GM12878 (cell line): ENCODE measurements around the gene OR10G6.

ENCODE experiments used
- CEBPB ChIP-seq, 2 experiments: fragments of 150-350 bp in 1 of 2; IDR thresholded peaks; 2 replicates each; pipeline ENCODE4 v1.6.1; 2012 to 2014; ENCODE audit warnings: low read depth in 2 of 2, low read length in 2 of 2, borderline replicate concordance in 1 of 2, inconsistent platforms in 1 of 2
- CREM ChIP-seq: IDR thresholded peaks from 2 replicates; pipeline ENCODE4 v1.6.1; 2014; ENCODE audit warnings: antibody characterized with exemption, low read depth
- EP300 ChIP-seq, 2 experiments: fragments of 150-350 bp in 1 of 2; IDR thresholded peaks; 2 replicates each; pipeline ENCODE4 v1.6.1; 2011 to 2012; ENCODE audit warnings: low read depth in 2 of 2, low read length in 2 of 2, borderline replicate concordance in 1 of 2, improper control_type of control experiment in 1 of 2, inconsistent platforms in 1 of 2; ENCODE audit not compliant: control insufficient read depth in 1 of 2
- JUNB ChIP-seq: IDR thresholded peaks from 2 replicates; pipeline ENCODE4 v1.6.1; 2016; ENCODE audit warnings: antibody characterized with exemption, mild to moderate bottlenecking
- RFX5 ChIP-seq: IDR thresholded peaks from 2 replicates; pipeline ENCODE4 v1.6.1; 2011; ENCODE audit warnings: low read depth, low read length, improper control_type of control experiment
- ZNF384 ChIP-seq: IDR thresholded peaks from 2 replicates; pipeline ENCODE4 v1.6.1; 2012; ENCODE audit warnings: low read depth, mild to moderate bottlenecking, low read length, improper control_type of control experiment, borderline replicate concordance
- TF ChIP-seq, protein P1 (sequence below): IDR thresholded peaks from 2 replicates; pipeline ENCODE4 v1.6.1; 2011; ENCODE audit warnings: mild to moderate bottlenecking, low read depth, low read length, moderate library complexity; ENCODE audit not compliant: insufficient replicate concordance
- TF ChIP-seq, protein P2 (sequence below), 3 experiments: IDR thresholded peaks in 2 of 3; conservative IDR thresholded peaks in 1 of 3; 2 replicates each; pipeline ENCODE4 v1.5.1; 2011; ENCODE audit warnings: low read depth in 3 of 3, low read length in 3 of 3, mild to moderate bottlenecking in 3 of 3, control low read depth in 2 of 3, moderate library complexity in 2 of 3, inconsistent platforms in 1 of 3, mixed read lengths in 1 of 3; ENCODE audit not compliant: control insufficient read depth in 2 of 3, insufficient read depth in 1 of 3; ENCODE audit errors: extremely low read depth in 1 of 3

DNA sequence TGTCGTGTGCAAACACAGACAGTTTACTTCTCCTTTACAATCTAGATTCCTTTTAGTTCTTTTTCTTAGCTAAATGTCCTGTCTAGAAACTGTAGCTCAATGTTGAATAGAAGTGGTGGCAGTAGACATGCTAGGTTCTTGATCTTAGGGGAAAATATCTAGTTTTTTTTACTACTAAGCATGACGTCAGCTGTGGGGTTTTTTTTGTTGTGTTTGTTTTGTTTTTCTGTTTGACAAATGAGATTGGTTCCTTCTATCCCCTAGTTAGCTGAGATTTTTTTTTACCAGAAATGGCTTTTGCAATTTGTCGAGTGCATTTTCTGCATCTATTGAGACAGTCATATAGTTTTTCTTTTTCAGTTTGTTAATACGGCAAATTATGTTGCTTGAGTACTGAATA, 48.5 kb upstream of the OR10G6 start:
- TF ChIP-seq RFX5 (no peak), CREM (no peak), ZNF384 (no peak), JUNB (no peak), EP300 (IDR thresholded peaks at IDR 0.05; ENCODE audit: borderline replicate concordance in 1 of 2, control insufficient read depth in 1 of 2, low read depth in 2 of 2, low read length in 2 of 2) (no peak), CEBPB (IDR thresholded peaks at IDR 0.05; ENCODE audit: borderline replicate concordance in 1 of 2, low read depth in 2 of 2, low read length in 2 of 2) (no peak)
- TF ChIP-seq, protein P1, sequence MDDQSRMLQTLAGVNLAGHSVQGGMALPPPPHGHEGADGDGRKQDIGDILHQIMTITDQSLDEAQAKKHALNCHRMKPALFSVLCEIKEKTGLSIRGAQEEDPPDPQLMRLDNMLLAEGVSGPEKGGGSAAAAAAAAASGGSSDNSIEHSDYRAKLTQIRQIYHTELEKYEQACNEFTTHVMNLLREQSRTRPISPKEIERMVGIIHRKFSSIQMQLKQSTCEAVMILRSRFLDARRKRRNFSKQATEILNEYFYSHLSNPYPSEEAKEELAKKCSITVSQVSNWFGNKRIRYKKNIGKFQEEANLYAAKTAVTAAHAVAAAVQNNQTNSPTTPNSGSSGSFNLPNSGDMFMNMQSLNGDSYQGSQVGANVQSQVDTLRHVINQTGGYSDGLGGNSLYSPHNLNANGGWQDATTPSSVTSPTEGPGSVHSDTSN: no peak
- TF ChIP-seq, protein P2, sequence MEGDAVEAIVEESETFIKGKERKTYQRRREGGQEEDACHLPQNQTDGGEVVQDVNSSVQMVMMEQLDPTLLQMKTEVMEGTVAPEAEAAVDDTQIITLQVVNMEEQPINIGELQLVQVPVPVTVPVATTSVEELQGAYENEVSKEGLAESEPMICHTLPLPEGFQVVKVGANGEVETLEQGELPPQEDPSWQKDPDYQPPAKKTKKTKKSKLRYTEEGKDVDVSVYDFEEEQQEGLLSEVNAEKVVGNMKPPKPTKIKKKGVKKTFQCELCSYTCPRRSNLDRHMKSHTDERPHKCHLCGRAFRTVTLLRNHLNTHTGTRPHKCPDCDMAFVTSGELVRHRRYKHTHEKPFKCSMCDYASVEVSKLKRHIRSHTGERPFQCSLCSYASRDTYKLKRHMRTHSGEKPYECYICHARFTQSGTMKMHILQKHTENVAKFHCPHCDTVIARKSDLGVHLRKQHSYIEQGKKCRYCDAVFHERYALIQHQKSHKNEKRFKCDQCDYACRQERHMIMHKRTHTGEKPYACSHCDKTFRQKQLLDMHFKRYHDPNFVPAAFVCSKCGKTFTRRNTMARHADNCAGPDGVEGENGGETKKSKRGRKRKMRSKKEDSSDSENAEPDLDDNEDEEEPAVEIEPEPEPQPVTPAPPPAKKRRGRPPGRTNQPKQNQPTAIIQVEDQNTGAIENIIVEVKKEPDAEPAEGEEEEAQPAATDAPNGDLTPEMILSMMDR (IDR thresholded peaks at IDR 0.05 in 2 of 3, conservative IDR thresholded peaks at IDR 0.05 in 1 of 3; ENCODE audit: control insufficient read depth in 2 of 3, extremely low read depth in 1 of 3, insufficient read depth in 1 of 3, low read depth in 3 of 3, low read length in 3 of 3): no peak
